ENCODE measurements around the gene SHROOM3. TPM values are rescaled to one million over a fixed set of nuclear protein-coding genes. Genes with fewer than 3 reads are reported as not detected.

The SHROOM3 gene
- total RNA-seq, 1 donor from 2014 or later, result 192 TPM

GRCh38 chr4:76781698-76782595, 346.9 kb downstream of the SHROOM3 start:
- DNase-seq (ENCODE audit: low spot score in 2 of 2), result no peak
- H3K36me3 ChIP-seq, result peaks cover 30 to 55% of the 10 kb centered on the region in 2 donors
- no peaks in the 10 kb centered on the region for H3K9me3 ChIP-seq
- no peak overlapping the region for H3K4me3 ChIP-seq
- H3K4me1 ChIP-seq, result no peaks in the 10 kb centered on the region
- no peak for TF ChIP-seq CTCF (IDR thresholded peaks at IDR 0.05)
- intact Hi-C loops (cut with DNase I), result loop anchor here (5.0 to 10.0 kb wide), 3 partner anchors 165 to 423 kb away; partner anchors contain the start of gene SEPTIN11
- no peak overlapping the region for H3K27ac ChIP-seq
- no peaks in the 10 kb centered on the region for H3K27me3 ChIP-seq

DNA sequence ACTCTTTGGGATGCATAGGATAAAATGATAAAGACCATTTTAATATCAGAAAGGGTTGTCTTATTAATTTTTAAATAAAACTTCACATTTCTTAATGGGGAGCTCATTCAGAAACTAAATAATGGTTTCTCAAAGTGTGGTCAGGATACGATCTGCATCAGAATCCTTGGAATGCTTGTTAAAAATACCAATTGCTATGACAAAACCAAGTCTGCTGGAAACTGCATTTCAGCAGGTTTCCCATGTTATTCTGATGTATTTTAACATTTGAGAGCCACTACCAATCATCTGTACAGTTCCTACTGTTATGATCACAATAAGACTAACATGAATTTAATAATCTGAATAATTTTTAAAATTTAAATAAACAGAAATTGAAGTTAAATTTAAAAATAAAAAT, 347.8 kb downstream of the SHROOM3 start:
- no peak for TF ChIP-seq CTCF (IDR thresholded peaks at IDR 0.05)
- DNase-seq (ENCODE audit: low spot score in 2 of 2), result no peak

DNA sequence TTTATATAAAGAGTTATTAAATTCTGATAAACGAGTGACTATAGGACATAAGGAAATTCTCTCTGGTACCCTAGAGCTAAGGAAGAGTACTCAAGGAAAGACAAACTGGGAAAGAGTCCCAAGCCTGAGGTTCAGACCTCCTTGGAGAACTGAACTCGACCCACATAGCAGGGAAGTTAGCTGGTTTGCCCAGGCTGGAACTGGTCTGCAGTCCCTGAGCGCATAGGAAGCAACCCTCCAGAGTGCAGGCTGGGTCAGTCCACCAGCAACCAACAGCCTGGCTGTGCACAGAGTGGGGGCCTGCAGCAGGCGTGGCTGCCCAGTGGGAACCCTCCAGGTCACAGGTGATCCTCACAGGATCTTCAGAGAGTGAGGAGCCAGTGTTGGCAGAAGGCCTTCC, 348.8 kb downstream of the SHROOM3 start:
- peak overlapping the region in 1 of 2 donors; percentile 12 for H3K27ac ChIP-seq
- H3K36me3 ChIP-seq, result peaks cover 20 to 48% of the 10 kb centered on the region in 2 donors
- no peaks in the 10 kb centered on the region for H3K9me3 ChIP-seq
- no peaks in the 10 kb centered on the region for H3K27me3 ChIP-seq
- intact Hi-C loops (cut with DNase I), result loop anchor here (5.0 to 10.0 kb wide), 3 partner anchors 163 to 421 kb away; partner anchors contain the start of gene SEPTIN11
- no peak overlapping the region for H3K4me3 ChIP-seq
- TF ChIP-seq CTCF (IDR thresholded peaks at IDR 0.05), result no peak
- H3K4me1 ChIP-seq, result no peaks in the 10 kb centered on the region
- DNase-seq (ENCODE audit: low spot score in 2 of 2), result no peak

More for the DNA sequence above, 347.8 kb downstream of the SHROOM3 start:
- intact Hi-C loops (cut with DNase I), result loop anchor here (5.0 to 10.0 kb wide), 3 partner anchors 164 to 422 kb away; partner anchors contain the start of gene SEPTIN11
- peaks cover 30 to 56% of the 10 kb centered on the region in 2 donors for H3K36me3 ChIP-seq
- H3K4me1 ChIP-seq, result no peaks in the 10 kb centered on the region
- H3K27ac ChIP-seq, result no peak overlapping the region
- no peaks in the 10 kb centered on the region for H3K9me3 ChIP-seq
- no peak overlapping the region for H3K4me3 ChIP-seq
- no peaks in the 10 kb centered on the region for H3K27me3 ChIP-seq

- no peaks in the 10 kb centered on the region for H3K9me3 ChIP-seq
- no peak for TF ChIP-seq CTCF (IDR thresholded peaks at IDR 0.05)
- no peaks in the 10 kb centered on the region for H3K27me3 ChIP-seq
- H3K4me1 ChIP-seq, result no peaks in the 10 kb centered on the region
- H3K4me3 ChIP-seq, result no peak overlapping the region
- peaks cover 16 to 44% of the 10 kb centered on the region in 2 donors for H3K36me3 ChIP-seq
- intact Hi-C loops (cut with DNase I), result loop anchor here (5.0 to 10.0 kb wide), 3 partner anchors 163 to 421 kb away; partner anchors contain the start of gene SEPTIN11
- DNase-seq (ENCODE audit: low spot score in 2 of 2), result no peak
- peak overlapping the region in 1 of 2 donors; percentile 12 for H3K27ac ChIP-seq
These were observed 349.2 kb downstream of the SHROOM3 start for GRCh38 chr4:76784237-76784636.

GRCh38 chr4:76787898-76788297, 352.9 kb downstream of the SHROOM3 start:
- intact Hi-C loops (cut with DNase I), result loop anchor here (10.0 kb wide), 2 partner anchors 247 to 417 kb away; no protein-coding TSS in a partner anchor

More at GRCh38 chr4:76787898-76788297, 352.9 kb downstream of the SHROOM3 start:
- Histone ChIP-seq H3K9me3 (no peaks in the 10 kb centered on the region), H3K4me3 (no peak overlapping the region), H3K36me3 (peaks cover 4 to 16% of the 10 kb centered on the region in 2 donors), H3K4me1 (no peaks in the 10 kb centered on the region), H3K27ac (no peak overlapping the region), H3K27me3 (no peaks in the 10 kb centered on the region)
- DNase-seq (ENCODE audit: low spot score in 2 of 2), result no peak
- no peak for TF ChIP-seq CTCF (IDR thresholded peaks at IDR 0.05)

Data from ascending aorta (tissue), 2 donors.